Mesenchymal stem cell (in vitro differentiated cells and primary cell): ENCODE results near the gene PRR36.

ENCODE experiments used
- DNase-seq: peaks from one replicate; pipeline ENCODE4 v3.0.0-alpha.2; 2013
- H2AFZ ChIP-seq: one replicate; pipeline ENCODE4 v1.6.1; 2013; ENCODE audit warnings: low read depth, mild to moderate bottlenecking, control low read depth, inconsistent platforms, low read length, moderate library complexity
- H2AK5ac ChIP-seq: 2 replicates; pipeline ENCODE4 v1.6.1; 2013; ENCODE audit warnings: low read length, moderate library complexity, mild to moderate bottlenecking, inconsistent platforms; ENCODE audit not compliant: severe bottlenecking
- H2BK120ac ChIP-seq: one replicate; pipeline ENCODE4 v1.6.1; 2013; ENCODE audit warnings: low read depth, mild to moderate bottlenecking, inconsistent platforms, low read length, moderate library complexity
- H2BK12ac ChIP-seq, 2 experiments: one replicate each; pipeline ENCODE4 v1.6.1; 2013; ENCODE audit warnings: inconsistent platforms in 2 of 2, low read length in 2 of 2, mild to moderate bottlenecking in 2 of 2, moderate library complexity in 2 of 2, control low read depth in 1 of 2
- H2BK15ac ChIP-seq: one replicate; pipeline ENCODE4 v1.6.1; 2013; ENCODE audit warnings: mild to moderate bottlenecking, low read depth, inconsistent platforms; ENCODE audit not compliant: poor library complexity, severe bottlenecking
- H2BK5ac ChIP-seq: 2 replicates; pipeline ENCODE4 v1.6.1; 2013; ENCODE audit warnings: low read depth, mild to moderate bottlenecking, low read length, control low read depth, inconsistent platforms; ENCODE audit not compliant: poor library complexity, severe bottlenecking
- H3K14ac ChIP-seq, 2 experiments: one replicate each; pipeline ENCODE4 v1.6.1; 2013; ENCODE audit warnings: inconsistent platforms in 2 of 2, low read length in 2 of 2, control low read depth in 1 of 2, mild to moderate bottlenecking in 1 of 2, moderate library complexity in 1 of 2
- H3K18ac ChIP-seq, 2 experiments: one replicate each; pipeline ENCODE4 v1.6.1; 2013; ENCODE audit warnings: inconsistent platforms in 2 of 2, low read length in 2 of 2, control low read depth in 1 of 2, low read depth in 1 of 2, mild to moderate bottlenecking in 1 of 2
- H3K23ac ChIP-seq, 2 experiments: one replicate each; pipeline ENCODE4 v1.6.1; 2013; ENCODE audit warnings: inconsistent platforms in 2 of 2, low read length in 2 of 2, mild to moderate bottlenecking in 2 of 2, moderate library complexity in 2 of 2, control low read depth in 1 of 2
- H3K27ac ChIP-seq: 2 replicates; pipeline ENCODE4 v1.5.1; 2013; ENCODE audit warnings: mild to moderate bottlenecking, moderate library complexity, low read length, control low read depth, inconsistent platforms; ENCODE audit not compliant: poor library complexity, severe bottlenecking
- H3K27me3 ChIP-seq, 2 experiments: 2 replicates each; pipeline versions ENCODE4 v1.6.1 to v1.7.0; 2013; ENCODE audit warnings: low read length in 2 of 2, mild to moderate bottlenecking in 2 of 2, moderate library complexity in 2 of 2, control low read depth in 1 of 2, inconsistent platforms in 1 of 2; ENCODE audit not compliant: control insufficient read depth in 1 of 2, insufficient read depth in 1 of 2
- H3K36me3 ChIP-seq, 2 experiments: 2 replicates each; pipeline versions ENCODE4 v1.6.1 to v1.7.0; 2013; ENCODE audit warnings: low read length in 2 of 2, control low read depth in 1 of 2, inconsistent platforms in 1 of 2, low read depth in 1 of 2, mild to moderate bottlenecking in 1 of 2; ENCODE audit not compliant: insufficient read depth in 2 of 2, control insufficient read depth in 1 of 2
- H3K4ac ChIP-seq, 2 experiments: one replicate each; pipeline ENCODE4 v1.6.1; 2013; ENCODE audit warnings: inconsistent platforms in 2 of 2, low read length in 2 of 2, mild to moderate bottlenecking in 2 of 2, moderate library complexity in 2 of 2, control low read depth in 1 of 2, low read depth in 1 of 2
- H3K4me1 ChIP-seq: 2 replicates; pipeline ENCODE4 v1.6.1; 2013; ENCODE audit warnings: low read depth, low read length, control low read depth; ENCODE audit not compliant: control insufficient read depth, insufficient read depth
- H3K4me2 ChIP-seq: 2 replicates; pipeline ENCODE4 v1.6.1; 2013; ENCODE audit warnings: low read length, mild to moderate bottlenecking, inconsistent platforms; ENCODE audit not compliant: poor library complexity, severe bottlenecking
- H3K4me3 ChIP-seq, 2 experiments: 2 replicates each; pipeline versions ENCODE4 v1.5.1 to v1.7.0; 2013; ENCODE audit warnings: low read length in 2 of 2, mild to moderate bottlenecking in 2 of 2, control low read depth in 1 of 2, low read depth in 1 of 2; ENCODE audit not compliant: insufficient read depth in 1 of 2
- H3K79me1 ChIP-seq: replicated peaks from 2 replicates; pipeline ENCODE4 v1.6.1; 2013; ENCODE audit warnings: mild to moderate bottlenecking, control low read depth, low read length, inconsistent platforms; ENCODE audit not compliant: poor library complexity, severe bottlenecking
- H3K9ac ChIP-seq: 2 replicates; pipeline ENCODE4 v1.7.0; 2013; ENCODE audit warnings: mild to moderate bottlenecking, low read length, moderate library complexity
- H3K9me3 ChIP-seq: 2 replicates; pipeline ENCODE4 v1.7.0; 2013; ENCODE audit warnings: mild to moderate bottlenecking, low read length; ENCODE audit not compliant: control insufficient read depth
- H4K8ac ChIP-seq: one replicate; pipeline ENCODE4 v1.6.1; 2013; ENCODE audit warnings: inconsistent platforms, mild to moderate bottlenecking, low read length, moderate library complexity
- H4K91ac ChIP-seq: one replicate; pipeline ENCODE4 v1.6.1; 2013; ENCODE audit warnings: mild to moderate bottlenecking, low read length, inconsistent platforms
- WGBS: methylation state at CpG from one replicate; pipeline ENCODE4 v1.1.7; 2013; ENCODE audit warnings: mixed read lengths; 5-methylcytosine and 5-hydroxymethylcytosine counted together

The PRR36 gene

DNA sequence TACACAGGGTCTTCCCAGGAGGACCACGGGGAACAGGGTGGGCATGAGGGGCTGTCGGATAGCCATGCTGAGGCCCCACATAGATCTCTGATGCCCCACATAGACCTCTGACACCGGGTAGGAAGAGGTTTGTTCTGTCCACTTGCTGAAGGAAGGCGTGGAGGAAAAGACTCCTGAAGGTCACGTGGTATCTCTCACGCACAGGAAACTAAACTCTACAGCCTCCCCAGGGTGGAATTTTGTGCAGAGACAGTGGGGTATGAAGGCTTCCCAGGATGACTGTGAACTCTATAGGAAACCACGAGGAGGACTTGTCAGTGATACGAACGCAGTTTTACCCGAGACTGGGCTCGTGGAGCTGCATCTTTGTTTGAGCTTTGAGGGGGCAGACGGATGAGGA, 41.4 kb downstream of the PRR36 start:
- Histone ChIP-seq H3K79me1 (peaks cover 27% of the 10 kb centered on the region), H3K18ac (no peak overlapping the region), H3K14ac (no peak overlapping the region), H3K27ac (no peak overlapping the region), H3K9me3 (no peaks in the 10 kb centered on the region), H4K91ac (no peak overlapping the region), H3K23ac (no peak overlapping the region), H3K4me1 (peaks cover 30% of the 10 kb centered on the region), H3K27me3 (peaks cover 0 to 8% of the 10 kb centered on the region in 2 experiments), H3K4me3 (peak overlapping the region in 1 of 2 experiments; percentile 38), H2AFZ (no peak overlapping the region), H3K36me3 (peaks cover 0 to 5% of the 10 kb centered on the region in 2 experiments), H2BK120ac (no peak overlapping the region), H4K8ac (no peak overlapping the region), H2BK15ac (no peak overlapping the region), H2AK5ac (no peak overlapping the region), H2BK5ac (no peak overlapping the region), H3K4ac (no peak overlapping the region), H3K4me2 (no peak overlapping the region), H2BK12ac (no peak overlapping the region), H3K9ac (peak overlapping the region; percentile 61)
- 93% methylated on average over 12 of the region's 12 CpGs for WGBS
- no peak for DNase-seq

DNA sequence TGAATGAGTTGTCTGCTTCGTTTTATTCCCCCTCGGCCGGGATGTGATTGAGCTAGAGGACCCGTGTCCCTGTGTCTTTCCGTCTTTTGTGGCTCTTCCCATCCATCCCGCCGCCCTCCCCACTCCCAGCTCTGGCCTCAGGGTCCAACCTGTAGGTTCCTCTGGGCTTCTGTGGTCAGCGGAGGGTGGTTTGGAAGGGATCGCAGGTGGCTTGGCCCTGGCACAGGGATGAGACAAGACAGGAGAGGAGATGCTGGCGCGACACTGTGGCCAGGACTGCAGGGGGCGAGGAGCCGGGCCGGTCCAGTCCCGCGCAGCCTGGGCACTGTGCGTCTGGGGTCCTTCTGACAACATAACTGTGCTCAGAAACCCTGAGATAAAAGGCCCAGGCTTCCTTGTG, 42.2 kb downstream of the PRR36 start:
- H3K4me1 ChIP-seq, result peaks cover 27% of the 10 kb centered on the region
- no peak overlapping the region for H2BK15ac ChIP-seq
- no peak overlapping the region for H2AK5ac ChIP-seq
- H3K4me3 ChIP-seq, result peak overlapping the region in 1 of 2 experiments; percentile 72
- no peak overlapping the region for H2BK5ac ChIP-seq
- no peak overlapping the region for H3K18ac ChIP-seq
- no peak overlapping the region for H3K14ac ChIP-seq
- H2BK120ac ChIP-seq, result no peak overlapping the region
- no peak overlapping the region for H3K27ac ChIP-seq
- WGBS, result 93% methylated on average over 14 of the region's 17 CpGs
- H3K79me1 ChIP-seq, result peaks cover 25% of the 10 kb centered on the region
- H4K91ac ChIP-seq, result peak overlapping the region; percentile 25
- peaks cover 0 to 5% of the 10 kb centered on the region in 2 experiments for H3K36me3 ChIP-seq
- peak overlapping the region; percentile 61 for H3K9ac ChIP-seq
- H3K9me3 ChIP-seq, result no peaks in the 10 kb centered on the region
- H3K4ac ChIP-seq, result no peak overlapping the region
- DNase-seq, result no peak
- H2AFZ ChIP-seq, result no peak overlapping the region
- no peak overlapping the region for H3K4me2 ChIP-seq
- no peak overlapping the region for H3K23ac ChIP-seq
- H2BK12ac ChIP-seq, result no peak overlapping the region
- H4K8ac ChIP-seq, result peak overlapping the region; percentile 52
- H3K27me3 ChIP-seq, result peaks cover 0 to 14% of the 10 kb centered on the region in 2 experiments

DNA sequence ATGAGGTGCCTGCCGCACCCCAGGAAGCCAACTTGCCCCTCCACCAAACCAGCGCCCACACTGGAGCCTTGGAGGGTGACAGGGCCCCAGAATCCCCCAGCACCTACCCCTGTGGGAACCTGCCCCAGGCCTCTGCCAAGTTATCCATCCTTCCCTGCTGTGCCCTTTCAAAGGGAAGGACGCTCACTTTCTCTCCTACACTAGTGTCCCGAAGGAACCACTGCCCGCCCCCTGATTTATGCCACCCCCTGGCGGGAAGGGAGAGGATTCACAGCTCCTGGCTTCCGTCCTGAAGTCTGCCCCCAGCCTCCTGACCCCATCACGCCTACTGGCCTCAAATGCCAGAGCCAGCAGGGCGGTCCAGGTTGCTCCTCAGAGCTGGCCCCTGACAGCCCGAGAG, 42.7 kb downstream of the PRR36 start:
- Histone ChIP-seq H2BK120ac (no peak overlapping the region), H3K36me3 (peaks cover 0 to 5% of the 10 kb centered on the region in 2 experiments), H3K18ac (no peak overlapping the region), H4K91ac (no peak overlapping the region), H3K9me3 (no peaks in the 10 kb centered on the region), H2BK15ac (no peak overlapping the region), H3K27ac (no peak overlapping the region), H2BK5ac (no peak overlapping the region), H3K14ac (no peak overlapping the region), H3K4me3 (peak overlapping the region in 1 of 2 experiments; percentile 72), H3K23ac (no peak overlapping the region), H2AK5ac (no peak overlapping the region), H4K8ac (no peak overlapping the region), H2BK12ac (peak overlapping the region in 1 of 2 experiments; percentile 18), H3K4ac (no peak overlapping the region), H2AFZ (no peak overlapping the region), H3K27me3 (peaks cover 0 to 17% of the 10 kb centered on the region in 2 experiments), H3K9ac (peak overlapping the region; percentile 61), H3K4me1 (peaks cover 27% of the 10 kb centered on the region), H3K4me2 (peak overlapping the region; percentile 47), H3K79me1 (peaks cover 25% of the 10 kb centered on the region)
- DNase-seq, result peak; percentile 68
- WGBS, result 30% methylated on average over 9 of the region's 10 CpGs

DNA sequence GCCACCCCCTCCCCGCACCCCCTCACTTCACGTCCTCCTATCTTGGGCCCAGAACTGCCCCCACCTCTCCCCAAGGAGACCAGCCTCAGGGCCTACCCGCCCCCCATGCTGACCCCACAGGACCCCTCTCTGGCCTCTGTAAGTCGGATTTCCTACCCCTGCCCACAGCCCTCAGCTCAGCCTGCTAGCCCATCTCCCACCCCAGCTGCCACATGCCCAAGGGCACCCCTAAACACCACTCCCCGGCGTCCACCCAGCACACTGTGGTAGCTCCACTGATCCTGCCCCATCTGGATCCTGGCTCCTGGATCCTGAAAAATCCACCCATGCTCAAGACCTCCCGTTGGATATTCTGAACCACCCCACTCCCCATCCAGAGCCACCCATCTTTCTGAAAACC, 43.4 kb downstream of the PRR36 start:
- H3K14ac ChIP-seq, result no peak overlapping the region
- H2BK12ac ChIP-seq, result peak overlapping the region in 1 of 2 experiments; percentile 57
- H2AK5ac ChIP-seq, result no peak overlapping the region
- H3K18ac ChIP-seq, result no peak overlapping the region
- H2BK120ac ChIP-seq, result no peak overlapping the region
- peaks cover 22% of the 10 kb centered on the region for H3K79me1 ChIP-seq
- no peak overlapping the region for H2AFZ ChIP-seq
- H3K4ac ChIP-seq, result peak overlapping the region in 1 of 2 experiments; percentile 33
- H3K4me1 ChIP-seq, result peaks cover 27% of the 10 kb centered on the region
- peak overlapping the region; percentile 72 to 85 for H3K4me3 ChIP-seq
- H3K9me3 ChIP-seq, result no peaks in the 10 kb centered on the region
- no peak overlapping the region for H2BK5ac ChIP-seq
- no peak for DNase-seq
- peak overlapping the region; percentile 77 for H3K4me2 ChIP-seq
- H3K27me3 ChIP-seq, result peaks cover 0 to 17% of the 10 kb centered on the region in 2 experiments
- no peak overlapping the region for H3K23ac ChIP-seq
- H2BK15ac ChIP-seq, result no peak overlapping the region
- no peak overlapping the region for H3K27ac ChIP-seq
- peaks cover 0 to 5% of the 10 kb centered on the region in 2 experiments for H3K36me3 ChIP-seq
- no peak overlapping the region for H4K8ac ChIP-seq
- H3K9ac ChIP-seq, result peak overlapping the region; percentile 73
- no peak overlapping the region for H4K91ac ChIP-seq
- 53% methylated on average over 7 of the region's 7 CpGs for WGBS
